GM18526 (cell line): ENCODE results near the gene ASGR2.

Experiments
- POLR2A ChIP-seq: IDR thresholded peaks from 3 replicates; pipeline ENCODE4 v1.6.1; 2011; ENCODE audit not compliant: insufficient read length; ENCODE audit errors: extremely low read depth

The ASGR2 gene

GRCh38 chr17:7130621-7131422 lies 16.2 kb upstream of the ASGR2 start:
- TF ChIP-seq POLR2A: no peak

DNA sequence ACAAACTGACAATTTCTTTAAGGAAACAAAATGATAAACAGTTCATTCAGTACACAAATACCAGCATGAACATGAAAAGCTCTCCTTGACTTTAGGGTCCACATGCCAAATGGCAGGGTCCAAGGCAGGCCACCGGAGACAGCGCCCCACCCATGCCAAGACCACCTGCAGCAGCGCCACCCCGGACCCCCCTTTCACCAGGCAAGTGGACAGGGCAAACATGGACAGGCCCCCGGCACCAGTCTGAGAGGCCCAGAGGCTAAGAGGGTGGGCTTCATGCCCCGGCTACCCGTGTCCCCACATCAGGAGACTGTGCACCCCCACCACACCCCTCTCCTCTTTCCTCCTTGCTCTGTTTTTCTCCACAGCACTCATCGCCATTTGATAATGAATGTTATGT lies 14.7 kb upstream of the ASGR2 start:
- no peak for TF ChIP-seq POLR2A

GRCh38 chr17:7128160-7128559 lies 13.5 kb upstream of the ASGR2 start:
- no peak for TF ChIP-seq POLR2A

DNA sequence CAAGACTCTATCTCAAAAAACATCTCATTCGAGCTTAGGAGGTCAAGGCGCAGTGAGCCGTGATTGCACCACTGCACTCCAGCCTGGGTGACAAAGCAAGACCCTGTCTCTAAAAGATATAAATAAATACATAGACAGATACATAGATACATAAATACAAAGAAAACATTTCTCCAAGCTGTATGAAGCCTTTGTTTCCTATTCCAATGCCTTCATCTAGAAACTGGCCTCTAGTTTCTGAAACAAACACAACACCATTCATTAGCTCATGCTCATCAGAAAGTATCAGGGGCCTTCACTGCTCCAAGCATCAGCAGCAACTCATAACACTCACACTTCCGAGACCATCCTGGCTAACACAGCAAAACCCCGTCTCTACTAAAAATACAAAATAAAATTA lies 10.3 kb upstream of the ASGR2 start:
- no peak for TF ChIP-seq POLR2A

DNA sequence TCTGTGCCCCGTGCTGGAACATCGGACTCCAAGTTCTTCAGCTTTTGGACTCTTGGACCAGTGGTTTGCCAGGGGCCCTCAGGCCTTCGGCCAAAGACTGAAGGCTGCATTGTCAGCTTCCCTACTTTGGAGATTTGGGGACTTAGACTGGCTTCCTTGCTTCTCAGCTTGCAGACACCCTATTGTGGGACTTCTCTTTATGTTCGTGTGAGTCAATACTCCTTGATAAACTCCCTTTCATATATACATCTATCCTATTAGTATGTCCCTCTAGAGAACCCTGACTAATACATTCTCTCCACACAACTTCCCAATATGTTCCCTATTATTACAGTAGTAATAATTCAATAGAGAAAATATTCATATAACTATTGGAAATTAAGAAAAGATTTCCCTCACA lies 9.2 kb upstream of the ASGR2 start:
- no peak for TF ChIP-seq POLR2A

- TF ChIP-seq POLR2A: no peak
These were observed 7.8 kb upstream of the ASGR2 start for GRCh38 chr17:7122381-7122780.

- TF ChIP-seq POLR2A: no peak
These were observed 5.5 kb upstream of the ASGR2 start for GRCh38 chr17:7120123-7120522.

DNA sequence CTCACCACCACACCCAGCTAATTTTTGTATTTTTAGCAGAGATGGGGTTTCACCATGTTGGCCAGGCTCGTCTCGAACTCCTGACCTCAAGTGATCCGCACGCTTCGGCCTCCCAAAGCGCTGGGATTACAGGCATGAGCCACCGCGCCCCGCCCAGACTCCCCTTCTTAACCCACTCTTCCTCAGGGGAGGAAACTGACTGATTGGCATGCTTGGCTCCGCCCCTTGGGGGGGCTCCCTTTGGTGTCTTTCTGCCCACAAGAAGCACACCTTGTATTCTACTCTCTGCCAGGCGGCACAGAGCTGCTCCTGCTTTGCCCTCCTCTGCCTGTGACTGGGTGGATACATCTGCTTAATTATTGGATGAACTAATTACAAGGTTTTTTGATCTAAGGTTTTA lies 4.7 kb upstream of the ASGR2 start:
- TF ChIP-seq POLR2A: no peak

DNA sequence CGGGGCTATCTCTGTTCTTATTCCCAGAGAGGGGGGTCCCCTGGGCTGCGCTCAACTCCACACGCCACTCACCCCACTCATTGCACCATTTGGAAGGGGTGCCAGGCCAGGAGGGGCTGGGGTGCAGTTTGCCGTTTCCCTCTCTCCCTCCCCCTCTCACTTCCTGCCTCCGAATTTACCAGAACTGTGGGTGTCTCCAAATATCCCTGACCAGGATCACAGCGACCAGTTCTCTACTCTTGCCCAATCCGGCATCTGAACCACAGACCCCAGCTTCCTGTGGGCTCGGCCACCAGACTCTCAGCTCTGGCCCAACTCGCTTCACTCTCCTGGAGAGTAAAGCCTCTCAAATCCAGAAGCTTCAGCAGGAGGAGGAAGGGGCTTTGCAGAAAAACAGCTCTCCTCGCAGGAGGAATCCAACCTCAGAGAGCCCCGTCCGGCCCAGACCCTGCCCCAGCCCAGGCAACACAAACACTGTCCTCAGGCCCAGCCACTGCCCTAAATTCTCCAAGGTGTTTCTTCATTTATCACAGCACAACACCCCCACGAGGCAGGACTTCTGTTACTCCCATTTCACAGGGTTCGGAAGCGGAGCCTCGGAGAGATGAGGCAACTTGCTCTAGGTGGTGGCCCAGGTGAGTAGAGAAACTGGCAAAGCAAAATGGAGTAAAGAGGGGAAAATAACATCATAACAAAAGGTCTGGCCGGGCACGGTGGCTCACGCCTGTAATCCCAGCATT lies 423 bp upstream of the ASGR2 start:
- no peak for TF ChIP-seq POLR2A

GRCh38 chr17:7113273-7114071 lies 1.1 kb downstream of the ASGR2 start:
- no peak for TF ChIP-seq POLR2A

- no peak for TF ChIP-seq POLR2A
These were observed 2.0 kb downstream of the ASGR2 start for GRCh38 chr17:7112510-7113108.

DNA sequence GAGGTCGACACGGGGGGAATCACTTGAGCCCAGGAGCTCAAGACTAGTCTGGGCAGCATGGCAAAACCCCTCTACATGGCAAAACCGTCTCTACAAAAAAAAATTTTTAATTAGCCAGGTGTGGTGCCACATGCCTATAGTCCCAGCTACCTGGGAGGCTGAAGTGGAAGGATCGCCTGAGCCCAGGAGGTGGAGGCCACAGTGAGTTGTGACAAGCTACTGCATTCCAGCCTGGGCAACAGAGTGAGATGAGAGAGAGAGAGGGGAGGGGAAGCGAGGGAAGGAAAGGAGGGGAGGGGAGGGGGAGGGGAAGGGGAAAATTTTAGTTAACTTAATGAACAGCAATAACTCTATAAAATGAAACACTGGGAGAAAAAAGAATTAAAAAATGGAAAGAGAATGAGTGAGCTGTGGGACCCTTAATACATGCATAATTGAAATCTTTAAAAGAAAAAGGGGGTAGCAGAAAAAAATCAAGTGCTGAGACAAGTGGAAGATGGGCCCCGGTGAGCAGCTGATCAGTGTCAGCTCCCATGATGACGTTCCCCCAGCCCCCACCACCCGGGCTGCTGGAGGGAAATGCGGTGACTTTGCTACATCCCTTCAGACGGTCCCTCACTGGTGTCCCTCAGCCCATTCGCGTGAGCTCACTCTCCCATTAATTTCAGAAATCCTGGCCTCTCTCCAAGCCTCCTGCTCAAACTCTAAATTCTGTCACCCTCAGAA lies 2.7 kb downstream of the ASGR2 start:
- no peak for TF ChIP-seq POLR2A

- no peak for TF ChIP-seq POLR2A
These were observed 3.9 kb downstream of the ASGR2 start for GRCh38 chr17:7110617-7111306.
